Neural cell (in vitro differentiated cells): ENCODE results near the gene PANK4. TPM values are rescaled to one million over a fixed set of nuclear protein-coding genes. Genes with fewer than 3 reads are reported as not detected.

Experiments
- H2AFZ ChIP-seq: fragments of 200-600, 300-800 bp; sonication (generic), shearing (Covaris generic); 2 replicates; pipeline ENCODE4 v1.6.0; 2014; ENCODE audit warnings: low read depth, mild to moderate bottlenecking, antibody characterized with exemption, low read length, moderate library complexity
- H3F3A ChIP-seq: fragments of 200-600 bp; shearing (Covaris generic); 2 replicates; pipeline ENCODE4 v1.6.1; 2016; ENCODE audit warnings: mild to moderate bottlenecking, moderate library complexity, mixed read lengths, antibody characterized with exemption, low read length; ENCODE audit not compliant: insufficient read depth, poor library complexity, severe bottlenecking
- H3K27ac ChIP-seq: fragments of 200-600, 300-800 bp; sonication (generic), shearing (Covaris generic); 2 replicates; pipeline ENCODE4 v1.5.1; 2014; ENCODE audit warnings: mild to moderate bottlenecking, low read length, moderate library complexity
- H3K27me3 ChIP-seq: fragments of 300-800, 200-600 bp; sonication (generic), shearing (Covaris generic); 2 replicates; pipeline ENCODE4 v1.6.0; 2014; ENCODE audit warnings: mild to moderate bottlenecking, low read depth, low read length, moderate library complexity; ENCODE audit not compliant: insufficient read depth
- H3K36me3 ChIP-seq: fragments of 300-800, 200-600 bp; sonication (generic), shearing (Covaris generic); 2 replicates; pipeline ENCODE4 v1.5.1; 2014; ENCODE audit warnings: mild to moderate bottlenecking, antibody characterized with exemption, low read length, moderate library complexity; ENCODE audit not compliant: insufficient read depth
- H3K4me2 ChIP-seq: fragments of 300-800, 200-600 bp; sonication (generic), shearing (Covaris generic); 2 replicates; pipeline ENCODE4 v1.6.0; 2014; ENCODE audit warnings: mild to moderate bottlenecking, low read length
- H3K4me3 ChIP-seq: fragments of 300-800, 200-600 bp; sonication (generic), shearing (Covaris generic); 2 replicates; pipeline ENCODE4 v1.5.1; 2014; ENCODE audit warnings: mild to moderate bottlenecking, low read length, moderate library complexity
- H3K79me2 ChIP-seq: fragments of 200-600 bp; shearing (Covaris generic); replicated peaks from 2 replicates; pipeline ENCODE4 v1.6.0; 2014; ENCODE audit warnings: mild to moderate bottlenecking, low read length, moderate library complexity; ENCODE audit not compliant: insufficient read depth
- H3K9ac ChIP-seq: fragments of 300-800, 200-600 bp; sonication (generic), shearing (Covaris generic); 2 replicates; pipeline ENCODE4 v1.6.1; 2016; ENCODE audit warnings: mild to moderate bottlenecking, low read length, mixed read lengths
- H3K9me2 ChIP-seq: fragments of 200-600 bp; shearing (Covaris generic); 2 replicates; pipeline ENCODE4 v1.6.1; 2016; ENCODE audit warnings: mild to moderate bottlenecking, low read length, mixed read lengths; ENCODE audit not compliant: insufficient read depth
- H3K9me3 ChIP-seq: fragments of 200-600, 300-800 bp; sonication (generic), shearing (Covaris generic); 2 replicates; pipeline ENCODE4 v1.6.1; 2016; ENCODE audit warnings: mild to moderate bottlenecking, mixed run types, low read length, moderate library complexity, mixed read lengths
- H4K20me1 ChIP-seq: fragments of 200-600 bp; shearing (Covaris generic); 2 replicates; pipeline ENCODE4 v1.6.1; 2016; ENCODE audit warnings: mild to moderate bottlenecking, mixed run types; ENCODE audit not compliant: insufficient read depth
- EP300 ChIP-seq: fragments of 450-650 bp; conservative IDR thresholded peaks from 2 replicates; pipeline ENCODE4 v1.6.1; 2014; ENCODE audit warnings: antibody characterized with exemption, mild to moderate bottlenecking, moderate library complexity; ENCODE audit not compliant: poor library complexity, severe bottlenecking
- EZH2 ChIP-seq: fragments of 200-600, 300-800 bp; shearing (Covaris generic), sonication (generic); IDR thresholded peaks from 2 replicates; pipeline ENCODE4 v1.6.1; 2014; ENCODE audit warnings: antibody characterized with exemption, low read length, borderline replicate concordance, mild to moderate bottlenecking; ENCODE audit not compliant: insufficient read depth, poor library complexity, severe bottlenecking
- MXI1 ChIP-seq: fragments of 450-650 bp; conservative IDR thresholded peaks from 2 replicates; pipeline ENCODE4 v1.6.1; 2014; ENCODE audit warnings: antibody characterized with exemption, mild to moderate bottlenecking; ENCODE audit not compliant: poor library complexity, severe bottlenecking
- POLR2AphosphoS5 ChIP-seq: IDR thresholded peaks from 2 replicates; pipeline ENCODE4 v1.6.1; 2012
- RAD21 ChIP-seq: fragments of 450-650 bp; conservative IDR thresholded peaks from 2 replicates; pipeline ENCODE4 v1.6.1; 2014; ENCODE audit warnings: antibody characterized with exemption, mild to moderate bottlenecking, moderate library complexity
- SMC3 ChIP-seq: fragments of 450-650 bp; conservative IDR thresholded peaks from 2 replicates; pipeline ENCODE4 v1.6.1; 2014; ENCODE audit warnings: antibody characterized with exemption, mild to moderate bottlenecking, moderate library complexity; ENCODE audit not compliant: poor library complexity
- TAF1 ChIP-seq: IDR thresholded peaks from 2 replicates; pipeline ENCODE4 v1.6.1; 2012; ENCODE audit warnings: low read depth
- polyA plus RNA-seq: library from polyadenylated mRNA; depleted of rRNA; stranded (reverse); fragments of >200 nt; gene quantifications from 2 replicates; pipeline ENCODE4 v1.2.3, GENCODE V29; 2014
- TF ChIP-seq, protein P1 (sequence below): IDR thresholded peaks from 2 replicates; pipeline ENCODE4 v1.6.1; 2012; ENCODE audit warnings: borderline replicate concordance
- TF ChIP-seq, protein P2 (sequence below): fragments of 450-650 bp; IDR thresholded peaks from 2 replicates; pipeline ENCODE4 v1.5.1; 2014; ENCODE audit warnings: antibody characterized with exemption, mild to moderate bottlenecking, moderate library complexity; ENCODE audit not compliant: poor library complexity, severe bottlenecking

The PANK4 gene
- polyA plus RNA-seq, 1 donor from 2014 or later, result 37.9 TPM

DNA sequence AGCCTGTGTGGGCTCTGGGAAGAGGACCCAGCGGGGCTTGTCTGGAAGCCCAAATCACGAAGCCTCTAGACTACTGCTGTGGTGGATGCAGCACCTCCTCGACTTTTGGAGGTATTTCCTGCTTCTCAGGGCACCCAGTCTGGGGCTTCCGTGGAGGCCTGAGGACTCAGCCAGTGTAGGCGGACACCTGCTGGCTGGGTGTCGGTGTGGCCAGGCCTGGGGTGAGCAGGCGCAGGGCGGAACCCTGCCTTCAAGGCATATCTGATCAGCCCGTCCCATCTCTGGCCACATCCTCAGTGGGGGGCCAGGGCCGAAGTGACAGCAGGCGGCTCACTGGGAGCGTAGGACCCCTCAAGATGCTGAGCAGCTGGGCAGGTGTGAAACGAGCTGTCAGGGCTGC is 43.4 kb downstream of the PANK4 start:
- Histone ChIP-seq H2AFZ (no peak overlapping the region), H3K9ac (no peak overlapping the region), H4K20me1 (no peaks in the 10 kb centered on the region), H3K36me3 (no peaks in the 10 kb centered on the region), H3K79me2 (no peaks in the 10 kb centered on the region), H3K9me2 (no peaks in the 10 kb centered on the region), H3K27ac (no peak overlapping the region), H3K4me2 (no peak overlapping the region), H3K9me3 (no peaks in the 10 kb centered on the region), H3K4me3 (no peak overlapping the region), H3K27me3 (no peaks in the 10 kb centered on the region), H3F3A (no peaks in the 10 kb centered on the region)
- TF ChIP-seq, protein P1, sequence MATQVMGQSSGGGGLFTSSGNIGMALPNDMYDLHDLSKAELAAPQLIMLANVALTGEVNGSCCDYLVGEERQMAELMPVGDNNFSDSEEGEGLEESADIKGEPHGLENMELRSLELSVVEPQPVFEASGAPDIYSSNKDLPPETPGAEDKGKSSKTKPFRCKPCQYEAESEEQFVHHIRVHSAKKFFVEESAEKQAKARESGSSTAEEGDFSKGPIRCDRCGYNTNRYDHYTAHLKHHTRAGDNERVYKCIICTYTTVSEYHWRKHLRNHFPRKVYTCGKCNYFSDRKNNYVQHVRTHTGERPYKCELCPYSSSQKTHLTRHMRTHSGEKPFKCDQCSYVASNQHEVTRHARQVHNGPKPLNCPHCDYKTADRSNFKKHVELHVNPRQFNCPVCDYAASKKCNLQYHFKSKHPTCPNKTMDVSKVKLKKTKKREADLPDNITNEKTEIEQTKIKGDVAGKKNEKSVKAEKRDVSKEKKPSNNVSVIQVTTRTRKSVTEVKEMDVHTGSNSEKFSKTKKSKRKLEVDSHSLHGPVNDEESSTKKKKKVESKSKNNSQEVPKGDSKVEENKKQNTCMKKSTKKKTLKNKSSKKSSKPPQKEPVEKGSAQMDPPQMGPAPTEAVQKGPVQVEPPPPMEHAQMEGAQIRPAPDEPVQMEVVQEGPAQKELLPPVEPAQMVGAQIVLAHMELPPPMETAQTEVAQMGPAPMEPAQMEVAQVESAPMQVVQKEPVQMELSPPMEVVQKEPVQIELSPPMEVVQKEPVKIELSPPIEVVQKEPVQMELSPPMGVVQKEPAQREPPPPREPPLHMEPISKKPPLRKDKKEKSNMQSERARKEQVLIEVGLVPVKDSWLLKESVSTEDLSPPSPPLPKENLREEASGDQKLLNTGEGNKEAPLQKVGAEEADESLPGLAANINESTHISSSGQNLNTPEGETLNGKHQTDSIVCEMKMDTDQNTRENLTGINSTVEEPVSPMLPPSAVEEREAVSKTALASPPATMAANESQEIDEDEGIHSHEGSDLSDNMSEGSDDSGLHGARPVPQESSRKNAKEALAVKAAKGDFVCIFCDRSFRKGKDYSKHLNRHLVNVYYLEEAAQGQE, result no peak
- no peak for TF ChIP-seq RAD21
- TF ChIP-seq MXI1, result no peak
- no peak for TF ChIP-seq SMC3
- TF ChIP-seq, protein P2, sequence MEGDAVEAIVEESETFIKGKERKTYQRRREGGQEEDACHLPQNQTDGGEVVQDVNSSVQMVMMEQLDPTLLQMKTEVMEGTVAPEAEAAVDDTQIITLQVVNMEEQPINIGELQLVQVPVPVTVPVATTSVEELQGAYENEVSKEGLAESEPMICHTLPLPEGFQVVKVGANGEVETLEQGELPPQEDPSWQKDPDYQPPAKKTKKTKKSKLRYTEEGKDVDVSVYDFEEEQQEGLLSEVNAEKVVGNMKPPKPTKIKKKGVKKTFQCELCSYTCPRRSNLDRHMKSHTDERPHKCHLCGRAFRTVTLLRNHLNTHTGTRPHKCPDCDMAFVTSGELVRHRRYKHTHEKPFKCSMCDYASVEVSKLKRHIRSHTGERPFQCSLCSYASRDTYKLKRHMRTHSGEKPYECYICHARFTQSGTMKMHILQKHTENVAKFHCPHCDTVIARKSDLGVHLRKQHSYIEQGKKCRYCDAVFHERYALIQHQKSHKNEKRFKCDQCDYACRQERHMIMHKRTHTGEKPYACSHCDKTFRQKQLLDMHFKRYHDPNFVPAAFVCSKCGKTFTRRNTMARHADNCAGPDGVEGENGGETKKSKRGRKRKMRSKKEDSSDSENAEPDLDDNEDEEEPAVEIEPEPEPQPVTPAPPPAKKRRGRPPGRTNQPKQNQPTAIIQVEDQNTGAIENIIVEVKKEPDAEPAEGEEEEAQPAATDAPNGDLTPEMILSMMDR, result no peak
- no peak for TF ChIP-seq TAF1
- TF ChIP-seq EP300, result no peak
- no peak for TF ChIP-seq POLR2AphosphoS5
- no peak for TF ChIP-seq EZH2

DNA sequence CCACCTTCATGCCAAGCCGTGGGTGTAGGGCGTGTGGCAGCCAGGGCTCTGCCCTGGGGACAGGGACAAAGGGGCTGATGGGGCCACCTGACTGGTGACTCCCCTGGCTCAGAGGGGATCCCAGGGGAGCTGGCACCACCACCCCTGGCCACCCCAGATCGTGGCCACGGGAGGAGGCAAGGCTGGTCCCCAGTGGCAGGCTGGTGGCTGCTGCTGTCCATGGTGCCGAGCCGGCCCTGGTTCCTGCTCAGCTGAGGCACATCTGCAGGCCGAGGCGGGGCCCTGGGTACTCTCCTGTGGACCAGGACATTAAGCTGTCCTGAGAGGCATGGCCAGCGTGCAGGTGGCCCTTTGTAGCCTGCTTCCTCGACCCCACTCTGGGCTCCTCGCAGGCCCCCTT is 43.8 kb downstream of the PANK4 start:
- no peak overlapping the region for H2AFZ ChIP-seq
- no peak overlapping the region for H3K4me3 ChIP-seq
- H4K20me1 ChIP-seq, result no peaks in the 10 kb centered on the region
- TF ChIP-seq TAF1 (no peak), SMC3 (no peak), RAD21 (no peak), EP300 (no peak), POLR2AphosphoS5 (no peak), EZH2 (no peak), MXI1 (no peak)
- TF ChIP-seq, protein P2, result no peak
- TF ChIP-seq, protein P1, result no peak
- H3K9me3 ChIP-seq, result no peaks in the 10 kb centered on the region
- H3K36me3 ChIP-seq, result no peaks in the 10 kb centered on the region
- H3K27ac ChIP-seq, result no peak overlapping the region
- no peaks in the 10 kb centered on the region for H3F3A ChIP-seq
- H3K79me2 ChIP-seq, result no peaks in the 10 kb centered on the region
- H3K4me2 ChIP-seq, result no peak overlapping the region
- H3K9ac ChIP-seq, result no peak overlapping the region
- no peaks in the 10 kb centered on the region for H3K27me3 ChIP-seq
- H3K9me2 ChIP-seq, result no peaks in the 10 kb centered on the region
